ENCODE results near the gene TUBB6. TPM values are rescaled to one million over a fixed set of nuclear protein-coding genes. Genes with fewer than 3 reads are reported as not detected.

The TUBB6 gene
- total and polyA plus RNA-seq, 2 of the 8 experiments (the other 6 are each of a cell fraction or from before 2014, with no cell fraction given): 126 to 223 TPM

GRCh38 chr18:12315911-12316310 lies 7.9 kb downstream of the TUBB6 start:
- POLR2A ChIA-PET (ENCODE audit: partially characterized antibody): no interaction called here
- Histone ChIP-seq H3K56ac (replicated peaks; ENCODE audit: insufficient read length, low read depth, low read length) (no peak overlapping the region), H2BK15ac (ENCODE audit: low read length) (no peak overlapping the region), H3K4ac (replicated peaks; ENCODE audit: insufficient read length, low read depth, low read length) (no peak overlapping the region), H3K79me2 (ENCODE audit: control insufficient read depth in 1 of 2, insufficient read depth in 2 of 2, low read length in 2 of 2) (no peaks in the 10 kb centered on the region), H4K8ac (ENCODE audit: extremely low read depth, insufficient read depth, low read length) (no peak overlapping the region), H3K9me3 (ENCODE audit: insufficient read depth in 2 of 2, low read depth in 1 of 2, low read length in 1 of 2) (no peaks in the 10 kb centered on the region), H4K91ac (replicated peaks; ENCODE audit: insufficient read length, low read length) (no peak overlapping the region), H2BK20ac (ENCODE audit: low read length) (no peak overlapping the region), H3K9ac (replicated peaks in 1 of 4; ENCODE audit: extremely low read depth in 1 of 4, low read depth in 3 of 4, low read length in 3 of 4) (no peak overlapping the region), H3K23me2 (ENCODE audit: low read depth, low read length) (no peaks in the 10 kb centered on the region), H3K79me1 (ENCODE audit: low read depth, low read length) (peaks cover 2% of the 10 kb centered on the region; the same call in 1 of the 2 replicates), H3K4me2 (ENCODE audit: insufficient read depth in 1 of 2, low read depth in 2 of 2, low read length in 2 of 2) (no peak overlapping the region), H3K23ac (ENCODE audit: insufficient read length) (no peak overlapping the region), H2AK5ac (ENCODE audit: low read depth, low read length) (no peak overlapping the region), H3K4me1 (replicated peaks in 1 of 4; ENCODE audit: control insufficient read depth in 3 of 4, insufficient read depth in 4 of 4, low read length in 3 of 4) (no peaks in the 10 kb centered on the region), H2BK12ac (ENCODE audit: low read depth, low read length) (no peak overlapping the region), H4K20me1 (replicated peaks in 1 of 2; ENCODE audit: control insufficient read depth in 1 of 2, insufficient read depth in 2 of 2, low read length in 2 of 2) (peaks cover 0 to 2% of the 10 kb centered on the region in 2 experiments), H2BK5ac (ENCODE audit: low read depth, low read length) (no peak overlapping the region), H3K27ac (ENCODE audit: low read depth, low read length) (no peak overlapping the region), H3K36me3 (ENCODE audit: control insufficient read depth in 2 of 4, insufficient read depth in 4 of 4, low read length in 3 of 4) (peaks cover 0 to 34% (median 6%) of the 10 kb centered on the region in 4 experiments; a peak in 4 of 8 replicates), H3K18ac (ENCODE audit: extremely low read depth, low read length) (no peak overlapping the region), H3K27me3 (replicated peaks in 1 of 4; ENCODE audit: control insufficient read depth in 3 of 4, extremely low read depth in 1 of 4, insufficient read depth in 3 of 4, low read length in 3 of 4) (no peaks in the 10 kb centered on the region), H2AFZ (ENCODE audit: low read length) (no peak overlapping the region), H3K14ac (ENCODE audit: insufficient read length) (no peak overlapping the region), H2BK120ac (replicated peaks; ENCODE audit: low read depth, low read length) (no peak overlapping the region), H4K5ac (ENCODE audit: insufficient read length, low read depth, low read length) (no peak overlapping the region), H3K4me3 (ENCODE audit: extremely low read depth in 1 of 4, insufficient read depth in 2 of 4, low read depth in 3 of 4, low read length in 4 of 4) (no peak overlapping the region)
- no peak for FAIRE-seq
- no peak for DNase-seq (ENCODE audit: low read depth in 1 of 2, low spot score in 2 of 2)
- CTCF ChIA-PET (ENCODE audit: partially characterized antibody): interaction anchor here (0.6 to 11.7 kb wide), 4 partner anchors 13 to 37 kb away, joined by 3 to 96 read pairs (median 6); no protein-coding TSS in a partner anchor
- 95% methylated on average over 5 of the region's 5 CpGs; no CpG with 5 or more reads in 1 of the 2 experiments for WGBS, 2 experiments (ENCODE audit: extremely low coverage in 1 of 2, insufficient coverage in 1 of 2, insufficient read length in 1 of 2, insufficient replicate concordance in 2 of 2, low coverage in 1 of 2, low lambda C conversion rate in 2 of 2, missing lambda C conversion rate in 1 of 2)
- TF ChIP-seq ATF3 (IDR thresholded peaks at IDR 0.05; ENCODE audit: insufficient read depth, low read depth, low read length): no peak
- TF ChIP-seq SIN3A (conservative IDR thresholded peaks at IDR 0.05 in 1 of 2, IDR thresholded peaks at IDR 0.05 in 1 of 2; ENCODE audit: low read depth in 1 of 2, low read length in 2 of 2): no peak
- TF ChIP-seq SRF (IDR thresholded peaks at IDR 0.05; ENCODE audit: low read depth, low read length): no peak
- no peak for TF ChIP-seq YY1 (IDR thresholded peaks at IDR 0.05; ENCODE audit: low read depth, low read length)
- TF ChIP-seq ATF2 (IDR thresholded peaks at IDR 0.05; ENCODE audit: low read length): no peak
- no peak for TF ChIP-seq BCL11A (IDR thresholded peaks at IDR 0.05; ENCODE audit: low read depth in 2 of 2, low read length in 2 of 2)
- no peak for TF ChIP-seq CBX8 (IDR thresholded peaks at IDR 0.05; ENCODE audit: borderline replicate concordance, low read depth, low read length)
- no peak for TF ChIP-seq MAFK (IDR thresholded peaks at IDR 0.05; ENCODE audit: low read depth, low read length)
- no peak for TF ChIP-seq E2F6 (IDR thresholded peaks at IDR 0.05)
- TF ChIP-seq NRF1 (IDR thresholded peaks at IDR 0.05; ENCODE audit: low read depth, low read length): no peak
- no peak for TF ChIP-seq TEAD4 (IDR thresholded peaks at IDR 0.05; ENCODE audit: low read depth, low read length)

Data from H1 (cell line).